GM18526 (cell line): Measurements from ENCODE around the gene IDH3A.

Experiments used
- POLR2A ChIP-seq: IDR thresholded peaks from 3 replicates; pipeline ENCODE4 v1.6.1; 2011; ENCODE audit not compliant: insufficient read length; ENCODE audit errors: extremely low read depth

Gene IDH3A

DNA sequence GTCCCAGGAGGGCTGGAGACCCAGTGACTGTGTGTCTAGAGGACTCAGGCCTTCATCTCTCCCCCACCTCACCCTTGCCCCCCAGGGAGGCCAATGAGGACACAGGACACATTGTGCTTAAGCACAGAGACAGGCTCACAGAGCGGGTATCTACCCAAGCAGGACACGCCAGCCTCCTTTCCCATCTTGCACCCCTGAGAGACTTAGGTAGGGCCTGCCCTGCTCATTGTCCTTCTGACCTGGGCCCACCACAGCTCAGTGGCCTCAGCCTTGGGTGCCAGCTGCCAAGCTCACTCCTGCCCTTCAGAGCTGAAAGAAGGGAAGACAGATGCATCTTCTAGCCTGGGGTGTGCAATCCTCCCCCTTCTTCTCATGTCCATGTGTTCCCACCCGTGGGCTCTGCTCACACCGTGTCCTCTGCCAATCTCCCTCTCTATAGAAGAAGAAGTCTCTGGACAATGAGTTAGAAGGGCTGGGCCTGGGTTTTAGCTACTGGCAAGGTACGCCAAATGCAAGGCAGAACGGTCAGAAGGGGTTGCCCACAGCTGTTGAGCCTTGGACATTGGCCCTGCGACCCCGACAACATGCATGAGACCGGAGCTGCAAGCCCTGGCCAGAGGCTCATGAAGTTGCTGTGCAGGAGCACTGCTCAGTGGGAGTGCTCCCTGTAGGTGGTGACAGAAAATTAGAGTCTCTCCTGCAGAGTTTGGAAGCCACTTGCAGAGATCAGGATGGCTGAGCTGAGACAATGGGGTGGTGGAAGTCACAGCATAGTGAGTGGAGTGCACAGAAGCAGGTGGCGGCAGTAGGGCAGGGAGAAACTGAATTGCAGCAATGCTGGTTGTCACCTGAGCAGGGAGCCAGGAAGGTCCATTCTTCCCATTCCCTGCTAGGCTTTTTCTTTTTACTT lies 52.4 kb downstream of the IDH3A start:
- no peak for TF ChIP-seq POLR2A

DNA sequence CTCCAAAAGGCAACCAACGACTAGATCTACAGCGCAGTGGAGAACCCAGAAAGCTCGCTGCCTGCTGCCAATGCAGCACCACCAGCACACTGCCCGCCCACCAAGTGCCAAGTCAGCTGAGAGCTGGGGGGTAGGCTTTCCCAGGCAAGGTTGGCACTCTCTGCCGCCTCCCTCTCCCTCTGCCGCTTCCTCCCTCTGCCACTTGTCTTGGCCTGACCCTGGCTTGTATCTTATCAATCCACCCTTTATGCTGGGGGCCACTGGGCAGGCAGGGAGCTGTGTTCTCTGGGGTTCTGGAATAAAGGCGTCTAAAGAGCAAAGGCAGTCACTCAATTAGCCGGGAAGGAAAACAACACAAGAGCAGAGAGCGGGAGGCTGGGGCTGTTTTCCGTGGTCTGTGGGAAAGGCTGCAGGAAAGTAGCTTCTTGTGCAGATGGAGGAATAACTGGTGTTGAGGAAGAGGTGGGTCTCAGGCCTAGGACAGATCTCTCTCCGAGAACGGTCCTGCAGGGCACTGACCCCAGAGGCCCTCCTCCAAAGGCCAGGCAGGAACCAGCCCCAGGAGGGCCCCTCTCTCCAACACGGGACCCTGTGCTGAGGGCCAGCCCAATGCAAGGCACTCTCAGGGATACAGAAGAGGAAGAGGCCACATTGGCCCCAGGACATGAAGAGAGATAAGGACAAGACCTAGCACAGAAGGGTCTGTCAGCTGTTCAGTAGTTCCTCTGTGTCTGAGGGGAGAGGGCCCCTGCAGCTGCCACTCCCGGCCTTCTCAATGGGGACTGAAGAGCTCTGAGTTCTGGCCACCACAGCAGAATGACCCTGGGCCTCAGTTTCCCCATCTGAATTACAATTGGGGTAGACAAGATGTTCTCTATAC lies 54.4 kb downstream of the IDH3A start:
- no peak for TF ChIP-seq POLR2A

DNA sequence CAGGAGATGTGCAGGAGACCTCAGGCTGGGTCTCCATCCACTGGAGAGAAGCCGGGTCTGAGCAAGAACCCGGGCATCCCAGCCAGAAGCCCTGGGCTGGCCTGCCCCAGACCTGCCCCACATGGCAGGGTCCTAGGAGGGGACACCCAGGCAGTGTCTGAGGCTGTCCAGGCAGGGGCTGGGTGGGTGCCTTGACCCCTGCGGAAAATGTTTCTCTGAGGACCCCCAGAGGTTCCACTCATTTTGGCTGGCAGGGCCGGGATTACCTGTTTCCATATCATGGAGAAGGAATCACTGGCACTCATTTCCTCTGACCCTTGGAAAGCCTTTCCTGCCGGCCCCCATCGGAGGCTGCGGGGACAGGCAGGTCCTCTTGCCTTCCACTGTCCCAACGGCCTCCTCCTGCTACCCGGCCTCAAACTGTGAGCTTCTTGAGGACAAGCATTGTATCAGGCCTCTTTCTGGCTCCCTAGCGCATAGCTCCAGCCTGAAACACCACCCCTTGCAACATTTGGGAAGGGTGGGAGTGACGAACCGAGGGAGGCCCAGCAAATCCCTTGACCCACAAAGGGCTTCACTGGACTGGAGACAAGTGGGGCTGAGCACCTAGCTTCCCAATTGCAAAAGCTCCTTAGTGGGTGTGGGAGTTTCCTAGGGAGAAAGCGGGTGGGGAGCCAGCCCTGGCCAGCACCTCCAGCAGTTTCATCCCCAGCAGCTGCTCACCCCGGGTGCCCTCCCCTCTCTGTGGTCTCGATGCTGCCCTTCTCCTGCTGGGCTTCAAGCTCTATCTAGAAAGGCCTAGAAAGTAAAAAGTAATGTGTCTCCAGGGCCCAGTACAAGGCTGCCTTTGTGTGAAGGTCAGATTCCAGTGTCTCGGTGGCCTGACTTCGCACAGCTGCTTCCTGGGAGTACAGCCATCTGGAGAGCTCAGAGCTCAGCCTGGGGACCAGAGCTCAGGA lies 55.5 kb downstream of the IDH3A start:
- TF ChIP-seq POLR2A, result no peak

DNA sequence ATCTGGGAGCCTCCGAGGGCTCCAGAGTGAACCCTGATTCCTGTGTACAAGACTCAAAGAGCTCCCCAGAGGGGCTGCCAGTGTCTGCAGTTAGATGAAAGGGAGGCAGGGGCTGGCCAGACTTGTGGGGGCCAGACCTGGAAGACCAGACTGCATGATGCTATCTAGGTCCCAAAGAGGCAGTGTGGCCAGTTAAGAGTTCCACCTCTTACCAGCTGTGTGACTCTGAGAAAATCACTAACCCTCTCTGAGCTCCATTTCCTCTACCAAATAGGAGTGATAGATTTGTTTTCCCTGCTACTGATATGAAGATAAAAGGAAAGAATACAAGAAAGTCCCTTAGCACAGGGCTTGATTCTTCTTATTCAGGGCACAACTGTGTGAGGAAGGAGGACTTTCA lies 56.2 kb downstream of the IDH3A start:
- TF ChIP-seq POLR2A, result no peak

DNA sequence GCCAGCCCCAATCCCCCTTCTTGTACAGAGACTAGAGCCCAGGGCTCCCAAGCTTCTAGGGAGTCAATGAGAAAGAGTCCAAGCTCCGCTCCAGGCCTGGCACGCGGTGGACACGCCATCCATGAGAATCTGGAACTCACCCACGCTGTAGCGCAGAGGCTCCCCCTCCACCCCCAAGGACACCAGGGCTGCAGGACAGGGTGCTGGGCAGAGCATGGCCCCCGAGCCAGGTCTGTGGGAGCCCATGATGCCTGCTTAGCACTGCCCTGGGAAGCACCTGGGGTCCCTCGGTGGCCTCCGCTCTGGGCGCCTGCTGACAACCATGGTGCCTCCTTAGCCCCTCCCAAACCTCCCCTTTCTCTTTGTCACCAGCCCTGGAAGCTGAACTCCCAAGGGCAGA lies 56.7 kb downstream of the IDH3A start:
- no peak for TF ChIP-seq POLR2A

DNA sequence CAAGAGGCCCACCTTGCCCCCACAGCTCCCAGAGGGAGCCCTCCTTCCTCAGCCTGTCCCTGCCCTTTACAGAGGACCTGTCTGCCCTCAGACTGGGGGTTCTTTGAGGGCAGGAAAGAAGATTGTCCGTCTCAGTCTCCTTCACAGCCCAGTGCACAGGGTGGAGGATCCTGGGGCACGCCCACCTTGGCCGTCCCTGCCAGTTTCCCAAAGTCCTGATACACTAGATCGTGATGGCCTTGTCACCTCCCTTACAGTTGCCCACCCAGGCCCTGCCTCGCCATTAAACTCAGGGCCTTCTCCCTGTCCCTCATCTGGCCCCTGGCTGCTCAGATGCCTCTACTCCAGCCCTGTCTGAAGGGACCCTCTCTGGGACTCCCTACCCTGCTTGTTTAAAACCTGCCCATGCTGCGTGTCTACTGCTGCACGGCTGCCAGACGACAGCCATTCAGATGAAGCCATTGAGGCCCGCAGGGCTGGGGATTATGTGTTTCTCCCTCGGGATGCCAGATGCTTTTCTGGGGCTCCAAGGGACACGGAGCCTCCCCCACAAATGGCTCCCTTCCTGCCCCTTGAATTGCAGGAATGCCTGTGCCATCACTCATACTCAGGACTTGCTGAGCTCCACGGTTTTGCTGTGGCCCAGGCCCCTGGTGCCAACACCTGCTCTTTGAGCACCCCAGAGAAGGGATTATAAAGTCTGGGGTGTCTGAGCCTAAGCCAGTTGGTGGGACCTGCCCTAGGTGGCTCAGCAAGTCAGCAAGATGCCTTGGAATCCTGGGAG lies 57.4 kb downstream of the IDH3A start:
- no peak for TF ChIP-seq POLR2A

DNA sequence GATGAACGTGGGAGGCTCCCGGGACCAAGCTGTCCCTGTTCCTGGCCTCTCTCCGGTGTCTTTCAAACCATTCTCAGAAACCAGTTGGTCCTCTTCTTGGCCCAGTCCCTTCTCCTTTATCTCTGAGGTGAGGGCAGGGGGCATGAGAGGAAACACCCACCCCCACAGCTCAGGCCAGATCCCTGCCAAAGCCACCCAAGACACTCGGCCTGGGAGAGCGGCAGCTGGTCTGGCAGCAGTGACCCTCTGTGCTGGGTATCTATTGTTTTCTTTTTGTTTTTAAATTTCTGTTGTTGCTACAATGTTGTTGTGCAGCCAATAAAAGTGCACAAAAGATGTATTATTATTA lies 57.9 kb downstream of the IDH3A start:
- no peak for TF ChIP-seq POLR2A

DNA sequence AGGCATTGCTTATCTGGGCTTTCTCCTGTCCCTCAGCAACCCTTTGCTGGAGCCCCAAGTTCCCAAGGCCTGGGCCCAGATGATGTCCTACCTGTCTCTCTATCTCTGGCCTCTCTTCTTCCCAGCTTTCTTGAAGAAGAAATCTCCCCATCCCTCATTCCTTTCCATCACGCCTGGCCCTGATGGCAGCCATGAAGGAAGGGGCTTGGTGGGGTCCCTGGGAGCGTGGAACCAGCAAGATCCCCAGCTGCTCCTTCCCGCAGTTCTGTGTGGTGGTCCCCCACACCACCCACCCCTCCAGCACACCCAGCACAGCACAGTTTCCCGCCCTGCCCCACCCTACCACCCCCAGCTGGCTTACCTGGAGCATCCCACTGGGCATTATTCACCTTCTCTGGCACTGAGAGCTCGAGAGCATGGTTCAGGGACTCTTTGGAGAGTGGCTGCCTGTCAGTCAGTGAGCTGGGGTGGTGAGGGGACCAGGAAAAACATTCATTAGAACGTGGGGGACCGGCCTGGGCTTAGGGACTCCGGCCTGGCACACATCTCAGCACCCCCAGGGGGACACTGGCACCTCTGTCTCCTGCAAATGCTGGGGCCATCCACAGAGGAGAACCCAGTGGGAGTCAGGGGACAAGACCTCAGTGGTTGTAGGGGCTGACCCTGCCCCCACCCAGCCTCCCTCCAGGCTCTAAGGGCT lies 58.6 kb downstream of the IDH3A start:
- TF ChIP-seq POLR2A, result no peak

DNA sequence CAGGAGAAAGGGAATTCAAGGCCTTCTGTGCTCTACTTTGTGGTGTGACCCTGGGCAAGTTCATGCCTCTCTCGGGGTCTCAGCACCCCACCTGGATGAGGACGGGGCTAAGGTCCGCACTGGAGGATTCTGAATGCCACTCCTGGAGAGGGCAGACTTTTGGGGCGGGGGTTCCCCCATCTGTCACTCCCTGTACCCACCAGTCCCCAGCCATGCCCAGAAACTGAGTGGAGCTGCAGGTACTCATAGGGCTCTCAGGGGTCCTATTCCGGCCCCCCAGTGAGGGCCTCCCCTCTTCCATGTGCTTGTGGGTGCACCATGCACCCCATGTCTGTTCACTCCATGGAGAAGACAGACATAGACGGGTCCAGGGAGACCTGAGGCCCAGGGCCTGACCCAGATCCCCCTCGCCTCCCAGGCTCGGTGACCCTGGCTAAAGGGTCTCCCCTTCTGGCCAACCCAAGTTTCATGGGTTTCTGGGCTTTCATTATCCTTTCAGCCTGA lies 59.2 kb downstream of the IDH3A start:
- TF ChIP-seq POLR2A, result no peak

DNA sequence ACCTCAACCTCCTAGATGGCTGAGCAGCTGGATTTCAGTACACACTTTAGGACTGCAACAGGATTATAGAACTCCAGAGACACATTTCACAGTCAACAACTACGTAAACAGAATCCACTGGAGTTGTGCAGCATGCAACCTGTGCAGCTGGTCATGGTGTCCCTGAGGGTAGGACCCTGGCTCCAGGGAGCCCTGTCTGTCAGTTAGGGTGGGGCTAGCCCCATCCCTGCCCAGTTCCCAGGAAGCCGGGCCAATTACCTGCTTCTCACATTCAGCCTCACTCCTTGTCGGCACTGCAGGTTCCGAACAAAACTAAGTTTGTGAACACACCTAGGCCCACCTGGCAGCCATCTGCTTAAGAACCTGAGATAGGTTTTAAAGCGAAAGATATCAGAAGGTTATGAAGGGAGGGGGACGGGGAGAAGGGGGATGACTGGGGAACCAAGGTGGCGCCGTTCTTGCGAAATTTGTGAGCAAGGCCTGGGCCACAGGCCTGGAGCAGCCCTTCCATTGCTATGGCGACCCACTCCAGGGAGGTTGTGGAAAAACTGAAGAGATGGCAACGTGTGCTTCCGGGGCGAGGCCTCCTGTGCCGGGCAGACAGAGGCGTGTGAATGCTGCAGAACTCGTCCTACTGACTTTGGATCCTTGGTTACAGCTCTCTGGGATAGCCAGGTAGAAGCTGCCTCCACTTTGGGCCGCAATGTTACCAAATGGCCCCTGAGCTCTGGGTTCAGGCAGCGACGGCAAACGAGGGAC lies 59.9 kb downstream of the IDH3A start:
- TF ChIP-seq POLR2A, result no peak

DNA sequence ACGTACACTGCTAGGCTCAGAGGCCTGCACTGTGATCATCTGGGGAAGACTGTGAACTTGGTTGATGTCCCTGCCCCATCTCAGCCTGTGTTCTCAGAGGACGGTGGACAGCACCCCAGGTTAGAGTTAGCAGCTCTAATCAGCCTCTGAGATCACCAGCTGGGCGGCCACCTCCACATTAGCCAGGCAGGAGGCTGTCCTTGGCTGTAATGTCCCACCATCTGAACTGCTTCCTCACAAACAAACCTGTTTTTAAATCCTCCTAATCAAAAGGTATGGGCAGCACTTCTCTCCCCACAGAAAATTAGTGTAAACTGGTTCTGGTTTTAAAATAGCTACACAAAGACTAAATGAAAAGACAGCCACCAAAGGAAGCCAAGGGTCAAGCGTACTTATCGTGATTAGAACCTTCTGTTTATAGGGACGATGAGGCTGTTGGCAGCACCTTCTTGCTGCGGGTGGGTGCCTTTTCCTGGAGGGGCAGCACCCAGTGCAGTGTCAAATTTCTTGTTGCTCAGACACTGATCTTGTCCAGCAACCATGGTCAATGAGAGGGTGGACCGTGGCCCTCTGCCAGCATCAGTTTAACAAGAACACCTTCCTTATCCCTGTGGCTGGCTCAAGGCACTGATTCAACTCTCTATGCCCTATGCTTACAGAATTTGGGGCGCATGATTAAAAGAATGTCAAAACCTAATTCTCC lies 60.6 kb downstream of the IDH3A start:
- TF ChIP-seq POLR2A, result no peak

DNA sequence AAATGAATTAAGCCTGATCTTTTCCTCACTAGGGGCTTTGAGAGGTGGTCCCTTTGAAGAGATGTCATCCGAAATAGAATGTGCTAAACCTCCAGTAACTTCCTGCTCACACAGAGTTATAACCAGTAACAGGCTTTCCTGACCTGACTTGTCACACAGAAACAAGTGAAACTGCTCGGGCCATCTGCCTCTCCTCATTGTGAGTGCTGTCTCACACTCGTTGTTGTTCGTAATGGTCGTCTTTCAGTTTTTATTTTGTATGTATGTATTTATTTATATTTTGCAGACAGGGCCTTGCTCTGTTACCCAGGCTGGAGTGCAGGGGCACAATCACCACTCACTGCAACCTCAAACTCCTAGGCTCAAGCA lies 61.2 kb downstream of the IDH3A start:
- TF ChIP-seq POLR2A, result no peak
